Skeletal muscle tissue (tissue), 4 donors: ENCODE results near the gene BRICD5. TPM values are rescaled to one million over a fixed set of nuclear protein-coding genes. Genes with fewer than 3 reads are reported as not detected.

Experiments
- H3K27ac ChIP-seq: one replicate; pipeline ENCODE4 v1.7.0; 2013; ENCODE audit warnings: mild to moderate bottlenecking, low read depth, low read length, inconsistent platforms
- H3K27me3 ChIP-seq, 3 donors: one replicate each; pipeline ENCODE4 v1.7.0; 2013; ENCODE audit warnings: low read length in 3 of 3; ENCODE audit not compliant: control insufficient read depth in 3 of 3, insufficient read depth in 3 of 3
- H3K36me3 ChIP-seq, 3 donors: one replicate each; pipeline ENCODE4 v1.7.0; 2013; ENCODE audit warnings: low read length in 3 of 3; ENCODE audit not compliant: control insufficient read depth in 3 of 3, insufficient read depth in 3 of 3
- H3K4me1 ChIP-seq, 3 donors: one replicate each; pipeline ENCODE4 v1.7.0; 2013; ENCODE audit warnings: low read length in 3 of 3, mild to moderate bottlenecking in 3 of 3; ENCODE audit not compliant: control insufficient read depth in 3 of 3, insufficient read depth in 3 of 3
- H3K4me3 ChIP-seq, 3 donors: one replicate each; pipeline ENCODE4 v1.7.0; 2013; ENCODE audit warnings: low read length in 3 of 3
- H3K9ac ChIP-seq, 3 donors: one replicate each; pipeline ENCODE4 v1.7.0; 2013; ENCODE audit warnings: low read length in 3 of 3, mild to moderate bottlenecking in 3 of 3, moderate library complexity in 2 of 3, low read depth in 1 of 3
- H3K9me3 ChIP-seq, 3 donors: one replicate each; pipeline ENCODE4 v1.7.0; 2013; ENCODE audit warnings: low read length in 3 of 3; ENCODE audit not compliant: control insufficient read depth in 3 of 3
- total RNA-seq: library from RNA; depleted of rRNA; stranded (reverse); fragments of >200 nt; gene quantifications from one replicate; pipeline ENCODE4 v1.2.3, GENCODE V29; 2014
- donor health status: Osteomylitis.

The BRICD5 gene
- total RNA-seq, 1 donor from 2014 or later, result 2.1 TPM

DNA sequence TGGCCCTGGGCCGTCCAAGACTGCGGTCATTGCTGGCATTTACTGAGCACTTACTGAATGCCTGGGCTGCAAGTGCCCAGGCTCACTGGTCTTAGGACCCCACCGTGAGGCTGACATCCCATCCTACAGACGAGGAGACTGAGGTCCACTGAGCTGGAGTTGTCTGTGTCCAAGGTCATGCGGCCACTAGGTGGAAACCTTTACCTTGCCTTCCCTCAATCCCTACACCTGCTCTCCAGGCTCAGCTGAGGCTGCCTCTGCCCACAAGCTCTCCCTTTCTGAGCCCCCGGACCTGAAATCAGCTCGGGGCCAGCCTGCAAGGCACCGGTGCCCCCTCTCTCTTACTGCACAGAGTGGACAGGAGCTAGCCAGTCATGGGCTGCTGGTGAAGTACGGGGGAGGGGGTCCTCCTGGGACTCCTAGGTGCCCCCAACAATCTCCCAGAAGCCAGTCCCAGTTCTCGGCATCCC is 15.8 kb downstream of the BRICD5 start:
- no peak overlapping the region for H3K4me3 ChIP-seq
- H3K36me3 ChIP-seq, result no peaks in the 10 kb centered on the region
- no peak overlapping the region for H3K27ac ChIP-seq
- peaks cover 0 to 11% (median 5%) of the 10 kb centered on the region in 3 donors for H3K4me1 ChIP-seq
- peak overlapping the region in 1 of 3 donors; percentile 16 for H3K9ac ChIP-seq
- no peaks in the 10 kb centered on the region for H3K9me3 ChIP-seq
- H3K27me3 ChIP-seq, result peaks cover 38 to 41% (median 41%) of the 10 kb centered on the region in 3 donors

DNA sequence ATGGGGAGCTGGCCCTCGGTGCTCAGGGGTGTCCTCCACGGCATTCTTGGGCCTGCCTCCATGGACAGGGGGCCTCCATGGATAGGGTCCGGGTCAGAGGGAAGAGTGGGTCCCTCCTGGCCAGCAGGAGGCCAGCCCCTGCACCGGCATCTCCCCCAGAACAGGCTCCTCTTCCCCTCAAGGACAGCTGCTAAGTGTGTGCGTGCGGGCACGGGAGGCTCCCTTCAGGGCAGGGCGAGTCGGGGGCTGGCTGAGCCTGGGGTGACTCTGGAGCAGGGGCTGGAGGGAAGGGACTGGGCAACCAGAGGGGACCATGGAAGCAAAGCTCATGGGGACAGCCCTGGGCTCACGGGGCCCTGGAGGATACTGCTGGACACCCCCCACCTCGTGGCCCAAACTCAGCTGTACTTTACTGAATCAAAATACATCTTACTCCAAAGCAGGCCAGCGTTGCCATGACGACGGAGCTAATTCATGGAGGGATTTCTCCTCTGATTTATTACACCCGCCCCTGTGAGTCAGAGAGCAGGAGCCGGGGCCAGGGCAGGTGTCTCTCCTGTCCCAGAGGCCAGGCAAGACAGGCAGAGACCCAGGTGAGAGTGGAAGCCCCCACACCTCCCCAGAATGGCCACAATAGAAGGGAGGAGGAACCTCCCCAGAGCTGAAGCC is 16.4 kb downstream of the BRICD5 start:
- H3K9ac ChIP-seq, result no peak overlapping the region
- H3K36me3 ChIP-seq, result no peaks in the 10 kb centered on the region
- no peaks in the 10 kb centered on the region for H3K9me3 ChIP-seq
- peaks cover 0 to 11% (median 5%) of the 10 kb centered on the region in 3 donors for H3K4me1 ChIP-seq
- no peak overlapping the region for H3K27ac ChIP-seq
- H3K4me3 ChIP-seq, result no peak overlapping the region
- H3K27me3 ChIP-seq, result peaks cover 38 to 41% (median 39%) of the 10 kb centered on the region in 3 donors

DNA sequence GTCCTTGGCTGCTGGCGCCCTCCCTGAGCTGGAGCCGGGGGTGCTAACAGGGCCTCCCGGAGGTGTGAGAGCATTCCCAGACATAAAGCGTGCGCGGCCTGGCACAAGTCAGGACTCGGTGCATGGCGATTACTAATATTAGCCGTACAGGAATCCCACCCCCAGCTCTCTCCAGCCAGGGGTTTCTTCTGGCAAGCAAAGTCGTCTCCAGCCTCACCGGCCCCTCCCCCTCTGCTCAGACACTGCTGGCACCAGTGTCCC is 19.3 kb downstream of the BRICD5 start:
- Histone ChIP-seq H3K36me3 (no peaks in the 10 kb centered on the region), H3K9ac (no peak overlapping the region), H3K9me3 (no peaks in the 10 kb centered on the region), H3K4me1 (peaks cover 0 to 11% (median 5%) of the 10 kb centered on the region in 3 donors), H3K4me3 (no peak overlapping the region), H3K27me3 (peaks cover 24 to 27% (median 25%) of the 10 kb centered on the region in 3 donors), H3K27ac (no peak overlapping the region)

DNA sequence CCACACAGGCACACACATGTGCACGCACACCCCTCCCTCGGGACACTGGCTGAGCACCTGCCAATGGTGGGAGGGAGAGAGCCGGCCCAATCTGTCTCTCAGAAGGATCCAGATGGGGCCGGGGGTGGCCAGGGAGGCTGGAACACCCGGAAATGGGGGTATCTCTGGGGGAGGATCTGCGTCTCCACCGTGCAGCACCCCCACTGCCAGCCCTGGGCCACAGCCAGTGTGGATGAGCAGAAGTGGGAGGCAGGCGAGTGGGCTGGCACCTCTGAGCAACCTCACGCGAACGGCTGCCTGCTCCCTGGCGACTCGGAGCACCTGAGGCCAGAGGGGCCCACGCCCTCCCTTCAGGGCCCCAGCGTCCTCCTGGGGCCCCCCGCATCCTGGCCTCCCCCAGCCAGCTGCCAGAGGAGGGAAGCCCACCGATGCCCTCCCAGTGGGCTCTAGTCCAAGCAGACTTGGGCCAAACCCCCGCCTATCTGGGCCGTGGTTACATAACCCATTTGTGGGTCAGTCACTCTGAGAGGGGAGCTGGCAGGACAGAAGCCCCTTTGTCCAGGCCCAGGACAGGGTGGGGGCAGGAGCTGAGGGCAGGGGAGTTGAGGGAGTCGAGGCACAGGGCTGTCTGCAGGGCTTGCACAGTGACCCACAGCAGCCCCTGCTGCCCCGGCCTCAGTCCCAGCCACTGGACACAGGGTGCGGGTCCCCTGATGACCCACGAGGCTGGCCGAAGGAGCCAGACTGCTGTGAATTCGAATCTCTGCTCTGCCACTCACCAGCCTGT is 19.8 kb downstream of the BRICD5 start:
- Histone ChIP-seq H3K9me3 (no peaks in the 10 kb centered on the region), H3K36me3 (no peaks in the 10 kb centered on the region), H3K27me3 (peaks cover 24 to 26% (median 24%) of the 10 kb centered on the region in 3 donors), H3K4me1 (peaks cover 0 to 11% (median 5%) of the 10 kb centered on the region in 3 donors), H3K9ac (no peak overlapping the region), H3K4me3 (no peak overlapping the region), H3K27ac (no peak overlapping the region)

DNA sequence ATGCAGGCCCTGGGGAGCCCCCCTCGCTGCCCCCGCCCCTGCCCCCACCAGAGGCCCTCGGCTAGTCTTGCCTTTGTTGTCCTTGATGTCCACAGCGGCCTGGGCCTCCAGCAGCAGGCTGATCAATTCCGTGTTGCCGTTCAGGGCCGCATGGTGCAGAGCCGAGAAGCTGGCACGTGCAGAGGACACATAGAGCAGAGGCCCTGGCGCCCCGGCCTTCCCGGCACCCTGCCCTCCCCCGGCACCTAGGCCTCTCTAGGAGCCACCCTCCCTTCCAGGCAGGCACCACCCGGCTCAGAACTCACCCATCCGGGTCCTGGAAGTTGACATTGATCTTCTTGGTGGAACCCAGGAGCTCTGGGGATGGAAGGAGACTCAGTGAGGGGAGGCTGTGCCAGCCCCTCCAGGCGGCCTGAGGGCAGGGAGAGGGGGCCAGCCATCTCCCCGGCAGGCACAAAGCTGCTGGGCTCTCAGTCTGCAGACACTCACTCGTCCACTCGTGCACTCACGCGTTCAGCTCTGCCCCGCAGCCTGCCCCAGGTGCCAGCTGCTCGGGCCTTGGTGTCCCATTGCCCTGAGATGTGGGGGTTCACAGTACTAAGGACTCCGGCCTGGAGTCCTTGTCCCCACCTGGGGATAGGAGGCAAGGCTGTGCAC is 20.5 kb downstream of the BRICD5 start:
- Histone ChIP-seq H3K4me1 (peaks cover 0 to 4% (median under 1%) of the 10 kb centered on the region in 3 donors), H3K27ac (no peak overlapping the region), H3K9ac (no peak overlapping the region), H3K9me3 (no peaks in the 10 kb centered on the region), H3K36me3 (no peaks in the 10 kb centered on the region), H3K27me3 (peaks cover 16 to 19% (median 18%) of the 10 kb centered on the region in 3 donors), H3K4me3 (no peak overlapping the region)

DNA sequence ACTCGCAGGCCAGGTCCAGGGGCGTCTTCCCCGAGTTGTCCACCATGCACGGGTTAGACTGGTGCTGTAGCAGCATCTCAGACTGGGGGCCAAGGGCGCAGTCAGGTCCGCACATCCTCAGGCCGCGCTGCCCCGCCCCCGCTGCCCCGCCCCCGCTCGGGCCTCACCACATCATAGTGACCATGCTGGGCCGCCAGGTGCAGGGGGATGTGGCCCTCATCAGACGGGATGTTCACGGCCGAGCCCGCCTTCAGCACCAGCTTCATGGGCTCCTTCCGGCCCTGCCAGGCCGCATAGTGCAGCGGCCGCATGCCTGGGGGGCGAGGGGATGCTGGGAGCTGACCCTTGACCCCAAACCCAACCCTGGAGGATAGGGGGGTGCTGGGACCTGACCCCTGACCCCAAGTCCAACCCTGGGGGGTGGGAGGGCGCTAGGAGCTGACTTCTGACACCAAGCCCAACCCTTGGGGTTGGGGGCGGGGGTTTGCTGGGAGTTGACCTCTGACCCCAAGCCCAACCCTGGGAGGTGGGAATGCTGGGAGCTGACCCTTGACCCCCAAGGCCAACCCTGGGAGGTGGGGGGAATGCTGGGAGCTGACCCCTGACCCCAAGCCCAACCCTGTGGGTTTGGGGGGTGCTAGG is 21.3 kb downstream of the BRICD5 start:
- H3K9ac ChIP-seq, result no peak overlapping the region
- H3K27ac ChIP-seq, result no peak overlapping the region
- H3K4me1 ChIP-seq, result no peaks in the 10 kb centered on the region
- peaks cover 9 to 11% (median 11%) of the 10 kb centered on the region in 3 donors for H3K27me3 ChIP-seq
- H3K4me3 ChIP-seq, result no peak overlapping the region
- H3K9me3 ChIP-seq, result no peaks in the 10 kb centered on the region
- no peaks in the 10 kb centered on the region for H3K36me3 ChIP-seq

DNA sequence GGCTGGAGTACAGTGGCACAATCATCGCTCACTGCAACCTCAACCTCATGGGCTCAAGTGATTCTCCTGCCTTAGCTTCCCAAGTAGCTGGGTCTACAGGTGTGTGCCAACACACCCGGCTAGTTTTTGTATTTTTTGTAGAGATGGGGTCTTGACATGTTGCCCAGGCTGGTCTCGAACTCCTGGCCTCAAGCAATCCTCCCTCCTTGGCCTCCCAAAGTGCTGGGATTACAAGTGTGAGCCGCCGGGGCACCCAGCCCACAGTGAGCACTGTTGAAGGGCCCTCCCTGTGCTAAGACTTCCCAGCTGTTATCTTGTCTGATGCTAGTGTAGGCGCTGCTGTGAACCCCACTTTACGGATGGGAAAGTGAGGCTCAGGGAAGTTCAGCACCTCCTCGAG is 22.3 kb downstream of the BRICD5 start:
- no peaks in the 10 kb centered on the region for H3K9me3 ChIP-seq
- H3K27me3 ChIP-seq, result peaks cover 0 to 2% (median 1%) of the 10 kb centered on the region in 3 donors
- no peak overlapping the region for H3K4me3 ChIP-seq
- no peaks in the 10 kb centered on the region for H3K36me3 ChIP-seq
- no peak overlapping the region for H3K27ac ChIP-seq
- H3K4me1 ChIP-seq, result no peaks in the 10 kb centered on the region
- H3K9ac ChIP-seq, result no peak overlapping the region

DNA sequence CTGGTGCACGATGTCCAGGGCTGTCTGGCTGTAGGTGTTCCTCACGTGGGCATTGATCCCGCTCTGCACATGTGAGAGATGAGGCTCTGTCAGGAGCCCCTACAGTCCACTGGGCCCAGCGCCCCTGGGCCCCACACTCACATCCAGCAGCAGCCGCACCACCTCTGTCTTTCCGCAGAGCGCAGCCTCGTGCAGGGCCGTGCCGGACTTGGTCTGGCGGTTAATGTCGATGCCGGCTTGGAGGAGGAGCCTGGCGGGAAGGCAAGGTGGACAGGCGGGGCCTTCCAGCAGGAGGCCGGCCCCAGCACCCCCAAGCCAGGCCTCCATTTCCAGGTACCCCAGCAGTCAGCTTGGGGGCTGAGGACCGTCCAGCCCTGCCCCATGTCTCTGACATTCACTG is 23.5 kb downstream of the BRICD5 start:
- no peak overlapping the region for H3K4me3 ChIP-seq
- no peak overlapping the region for H3K27ac ChIP-seq
- H3K9ac ChIP-seq, result no peak overlapping the region
- H3K4me1 ChIP-seq, result no peaks in the 10 kb centered on the region
- no peaks in the 10 kb centered on the region for H3K27me3 ChIP-seq
- H3K9me3 ChIP-seq, result no peaks in the 10 kb centered on the region
- no peaks in the 10 kb centered on the region for H3K36me3 ChIP-seq

DNA sequence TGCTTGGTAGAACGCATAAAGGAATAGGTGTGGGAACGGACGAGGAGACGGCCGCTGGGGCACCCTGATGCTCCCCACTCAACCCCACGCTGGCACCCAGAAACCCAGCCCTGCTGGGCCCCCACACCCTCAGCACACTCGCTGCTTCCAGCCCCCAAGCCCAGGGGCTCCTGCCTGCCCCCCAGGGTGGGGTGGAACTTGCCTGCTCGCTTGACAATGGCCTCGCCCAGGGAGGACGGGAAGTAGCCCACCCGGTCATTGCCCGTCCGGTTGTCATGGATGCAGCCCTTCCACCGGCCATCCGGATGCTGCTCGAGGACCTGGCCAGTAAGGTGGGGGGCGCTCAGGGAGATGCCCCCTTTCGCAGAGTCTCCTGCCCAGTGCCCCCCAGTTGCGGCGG is 24.2 kb downstream of the BRICD5 start:
- H3K36me3 ChIP-seq, result no peaks in the 10 kb centered on the region
- H3K27me3 ChIP-seq, result no peaks in the 10 kb centered on the region
- no peak overlapping the region for H3K27ac ChIP-seq
- no peaks in the 10 kb centered on the region for H3K9me3 ChIP-seq
- no peak overlapping the region for H3K9ac ChIP-seq
- no peak overlapping the region for H3K4me3 ChIP-seq
- no peaks in the 10 kb centered on the region for H3K4me1 ChIP-seq
